Activated CD8-positive, alpha-beta T cell treated with anti-CD3 and anti-CD28 coated beads for 36 hours (primary cell): Measurements from ENCODE around the gene ELAC1. TPM values are rescaled to one million over a fixed set of nuclear protein-coding genes. Genes with fewer than 3 reads are reported as not detected.

ENCODE experiments used
- ATAC-seq: fragments of 200-7000 bp; cut with Tn5 transposase; one replicate; pipeline ENCODE4 v1.10.0; 2021; ENCODE audit warnings: mild to moderate bottlenecking, moderate library complexity
- CTCF ChIA-PET: fragments of 350-600 bp; sonication (Branson Sonifier 250); formaldehyde crosslinking; loops from one replicate; lab custom pipeline; 2021; ENCODE audit warnings: antibody characterized with exemption; lab: Charles Lee
- POLR2A ChIA-PET: fragments of 350-600 bp; sonication (Branson Sonifier 250); formaldehyde crosslinking; loops from one replicate; lab custom pipeline; 2021; ENCODE audit warnings: antibody characterized with exemption; lab: Charles Lee
- DNase-seq: peaks from one replicate; pipeline ENCODE4 v3.0.0-alpha.2; 2020
- H3K27ac Mint-ChIP-seq: one replicate; pipeline ENCODE4 v1.8.0; 2021; ENCODE audit warnings: mild to moderate bottlenecking, mixed read lengths
- H3K27me3 Mint-ChIP-seq: one replicate; pipeline ENCODE4 v1.8.0; 2021; ENCODE audit warnings: mixed read lengths
- H3K36me3 Mint-ChIP-seq: one replicate; pipeline ENCODE4 v1.8.0; 2021; ENCODE audit warnings: low read depth, mixed read lengths
- H3K4me1 Mint-ChIP-seq: one replicate; pipeline ENCODE4 v1.8.0; 2021; ENCODE audit warnings: low read depth, mixed read lengths
- H3K4me3 Mint-ChIP-seq: one replicate; pipeline ENCODE4 v1.8.0; 2021; ENCODE audit warnings: mild to moderate bottlenecking, moderate library complexity, mixed read lengths
- H3K9me3 Mint-ChIP-seq: one replicate; pipeline ENCODE4 v1.8.0; 2021; ENCODE audit warnings: mixed read lengths
- CTCF ChIP-seq: fragments of 200-600 bp; IDR thresholded peaks from one replicate; pipeline ENCODE4 v1.8.0; 2022; ENCODE audit warnings: antibody characterized with exemption, mild to moderate bottlenecking
- intact Hi-C: fragments of 100-400 bp; cut with micrococcal nuclease; formaldehyde crosslinking; loops from one replicate; pipeline ENCODE4 v1.10.0; 2022
- total RNA-seq, 2 experiments: library from RNA; stranded (reverse); gene quantifications; one replicate each; pipeline ENCODE4 v1.2.3, GENCODE V29; 2021

The ELAC1 gene
- 1 to 10 TPM; 5.1 to 5.4 TPM for total RNA-seq

GRCh38 chr18:50967714-50968661 lies at the start of gene ELAC1:
ELAC1 (plus strand) TSS chr18:50968040; CDS start chr18:50974405, 6,365 bp downstream.
- H3K27ac Mint-ChIP-seq: peak within 1 kb of the TSS; percentile 94
- H3K4me1 Mint-ChIP-seq: peaks cover 24% of the 10 kb centered on the region
- H3K9me3 Mint-ChIP-seq: peaks cover 13% of the 10 kb centered on the region
- ChIA-PET POLR2A (interaction anchor here (0.6 to 2.4 kb wide), 13 partner anchors 9 to 1916 kb away, joined by 3 to 18 read pairs (median 3); partner anchors contain the start of gene SMAD4), CTCF (interaction anchor here (0.8 to 0.9 kb wide), 2 partner anchors 24 to 63 kb away, joined by 3 read pairs; partner anchors contain the start of gene SMAD4)
- peak; percentile 65 for DNase-seq
- H3K4me3 Mint-ChIP-seq: peak within 1 kb of the TSS; percentile 84
- ATAC-seq: peak; percentile 95
- peaks cover 6% of the 10 kb centered on the region for H3K36me3 Mint-ChIP-seq
- H3K27me3 Mint-ChIP-seq: no peaks in the 10 kb centered on the region
- TF ChIP-seq CTCF: no peak
- intact Hi-C loops: loop anchor here (5.0 kb wide), 1 partner anchor 69 kb away; no protein-coding TSS in a partner anchor

DNA sequence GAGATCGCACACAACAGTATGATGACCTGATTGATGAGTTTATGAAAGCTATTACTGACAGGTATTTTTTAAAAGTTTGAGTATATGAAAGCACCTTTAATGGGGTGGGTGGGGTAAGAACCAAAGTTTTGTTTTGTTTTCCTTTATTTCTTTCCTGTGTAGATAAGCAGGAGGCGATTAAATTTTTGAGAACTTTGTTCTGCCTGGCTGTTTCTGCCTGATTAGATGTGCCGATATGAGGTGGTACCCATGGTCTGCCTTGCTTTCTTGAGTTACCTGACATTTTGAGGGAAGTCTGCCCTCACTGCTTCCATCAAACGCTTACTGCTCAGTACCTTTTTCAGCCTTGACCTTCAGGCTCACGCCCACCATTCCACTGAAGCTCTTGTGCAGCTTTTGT lies 49.7 kb upstream of the ELAC1 start:
- Mint-ChIP-seq H3K36me3 (peaks cover 58% of the 10 kb centered on the region), H3K27ac (peak overlapping the region; percentile 43), H3K9me3 (no peaks in the 10 kb centered on the region), H3K27me3 (no peaks in the 10 kb centered on the region), H3K4me1 (peaks cover 16% of the 10 kb centered on the region), H3K4me3 (no peak overlapping the region)
- TF ChIP-seq CTCF: no peak
- CTCF ChIA-PET: interaction anchor here (0.9 kb wide), 1 partner anchor 133 kb away, joined by 3 read pairs; no protein-coding TSS in a partner anchor
- POLR2A ChIA-PET: no interaction called here
- ATAC-seq (no peak), DNase-seq (no peak)
- intact Hi-C loops: no loop called here

- Mint-ChIP-seq H3K4me3 (no peak overlapping the region), H3K27ac (no peak overlapping the region), H3K36me3 (peaks cover 56% of the 10 kb centered on the region), H3K27me3 (no peaks in the 10 kb centered on the region), H3K9me3 (peaks cover 6% of the 10 kb centered on the region), H3K4me1 (no peaks in the 10 kb centered on the region)
- ATAC-seq (no peak), DNase-seq (no peak)
- CTCF ChIA-PET: no interaction called here
- intact Hi-C loops: no loop called here
- no peak for TF ChIP-seq CTCF
- POLR2A ChIA-PET: no interaction called here
These were observed 43.5 kb upstream of the ELAC1 start for GRCh38 chr18:50924372-50924771.

DNA sequence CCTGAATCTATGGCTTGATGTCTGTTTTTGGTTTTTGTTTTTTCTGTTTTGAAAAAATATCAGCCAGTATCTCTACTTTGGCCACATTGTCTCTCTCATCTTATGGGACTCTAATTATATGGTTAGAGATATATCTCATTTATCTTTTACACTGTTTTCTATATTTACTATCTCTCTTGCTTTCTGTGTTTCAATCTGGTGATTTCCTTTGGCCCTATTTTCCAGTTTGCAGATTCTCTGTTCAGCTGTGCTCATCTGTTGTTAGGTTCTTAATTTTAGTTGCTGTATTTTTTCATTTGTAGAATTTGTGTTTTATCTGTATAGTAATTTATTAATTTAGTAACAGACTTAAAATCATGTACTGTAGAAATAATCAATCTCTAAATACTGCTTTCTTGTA lies 41.3 kb upstream of the ELAC1 start:
- ChIA-PET CTCF (interaction anchor here (1.0 kb wide), 1 partner anchor 106 kb away, joined by 3 read pairs; no protein-coding TSS in a partner anchor), POLR2A (no interaction called here)
- intact Hi-C loops: no loop called here
- H3K36me3 Mint-ChIP-seq: peaks cover 45% of the 10 kb centered on the region
- no peaks in the 10 kb centered on the region for H3K4me1 Mint-ChIP-seq
- TF ChIP-seq CTCF: no peak
- DNase-seq (no peak), ATAC-seq (no peak)
- no peak overlapping the region for H3K27ac Mint-ChIP-seq
- H3K27me3 Mint-ChIP-seq: no peaks in the 10 kb centered on the region
- H3K9me3 Mint-ChIP-seq: peaks cover 6% of the 10 kb centered on the region
- no peak overlapping the region for H3K4me3 Mint-ChIP-seq

GRCh38 chr18:50928551-50928950 lies 39.3 kb upstream of the ELAC1 start:
- POLR2A ChIA-PET: no interaction called here
- no peaks in the 10 kb centered on the region for H3K27me3 Mint-ChIP-seq
- ATAC-seq: no peak
- H3K4me1 Mint-ChIP-seq: no peaks in the 10 kb centered on the region
- DNase-seq: no peak
- CTCF ChIA-PET: no interaction called here
- H3K9me3 Mint-ChIP-seq: peaks cover 6% of the 10 kb centered on the region
- peaks cover 34% of the 10 kb centered on the region for H3K36me3 Mint-ChIP-seq
- intact Hi-C loops: no loop called here
- no peak overlapping the region for H3K4me3 Mint-ChIP-seq
- H3K27ac Mint-ChIP-seq: no peak overlapping the region
- TF ChIP-seq CTCF: no peak
